Astrocyte (in vitro differentiated cells and primary cell): ENCODE measurements around the gene TBL1XR1.

Experiments
- CTCF ChIP-seq: IDR thresholded peaks from 2 replicates; pipeline ENCODE4 v1.5.1; 2011; ENCODE audit warnings: low read depth, mild to moderate bottlenecking, inconsistent platforms, low read length, moderate library complexity; ENCODE audit not compliant: insufficient read depth
- EZH2 ChIP-seq: IDR thresholded peaks from 2 replicates; pipeline ENCODE4 v1.6.1; 2012; ENCODE audit warnings: mild to moderate bottlenecking, low read length, inconsistent platforms; ENCODE audit not compliant: insufficient read depth

GRCh38 chr3:177026505-177027277 is 170.6 kb downstream of the TBL1XR1 start:
- TF ChIP-seq CTCF (no peak), EZH2 (no peak)
